Endothelial cell of umbilical vein (primary cell): ENCODE measurements around the gene RNF6. TPM values are rescaled to one million over a fixed set of nuclear protein-coding genes. Genes with fewer than 3 reads are reported as not detected.

Experiments
- BruUV-seq: library from RNA; stranded (reverse); fragments of 400-500 nt; replicated peaks from 2 replicates; lab custom pipeline; 2021; lab: Mats Ljungman, UMichigan
- CTCF ChIA-PET: fragments of 300-600, 350-600 bp; sonication (Branson Sonifier 250); formaldehyde crosslinking; loops from one replicate; lab custom pipeline; 2021; ENCODE audit warnings: antibody characterized with exemption, inconsistent platforms; lab: Charles Lee
- POLR2A ChIA-PET: fragments of 300-600, 350-600 bp; sonication (Branson Sonifier 250); formaldehyde crosslinking; loops from one replicate; lab custom pipeline; 2021; ENCODE audit warnings: antibody characterized with exemption, inconsistent platforms; lab: Charles Lee
- DNase-seq: peaks from one replicate; pipeline ENCODE4 v3.0.0-alpha.2; 2011; ENCODE audit warnings: low read depth, low spot score
- FAIRE-seq: peaks from 2 replicates; lab custom pipeline; 2011; peaks lifted over from hg19 to GRCh38; lab: Jason Lieb, UNC
- H2AFZ ChIP-seq: 2 replicates; pipeline ENCODE4 v1.6.0; 2012; ENCODE audit warnings: low read depth, low read length, control low read depth, inconsistent platforms
- H3K27ac ChIP-seq: 2 replicates; pipeline ENCODE4 v1.5.1; 2011; ENCODE audit warnings: low read depth, mild to moderate bottlenecking, control low read depth, low read length, moderate library complexity; ENCODE audit not compliant: insufficient read depth
- H3K27me3 ChIP-seq, 2 experiments: 2 replicates each; pipeline versions ENCODE4 v1.6.0 to v1.6.1; 2011; ENCODE audit warnings: low read length in 2 of 2, mixed read lengths in 1 of 2; ENCODE audit not compliant: control insufficient read depth in 2 of 2, insufficient read depth in 2 of 2
- H3K36me3 ChIP-seq, 2 experiments: 2 replicates in 1 of 2; 3 replicates in 1 of 2; pipeline ENCODE4 v1.5.1; 2011; ENCODE audit warnings: low read length in 2 of 2, mild to moderate bottlenecking in 1 of 2, moderate library complexity in 1 of 2; ENCODE audit not compliant: control insufficient read depth in 2 of 2, insufficient read depth in 2 of 2; ENCODE audit errors: extremely low read depth in 1 of 2
- H3K4me1 ChIP-seq: 3 replicates; pipeline ENCODE4 v1.5.1; 2011; ENCODE audit warnings: mild to moderate bottlenecking, low read length; ENCODE audit not compliant: control insufficient read depth, insufficient read depth; ENCODE audit errors: extremely low read depth
- H3K4me2 ChIP-seq: 2 replicates; pipeline ENCODE4 v1.6.1; 2011; ENCODE audit warnings: low read length, control low read depth, mixed read lengths; ENCODE audit not compliant: insufficient read depth
- H3K4me3 ChIP-seq, 3 experiments: fragments of 200-600 bp in 1 of 3; sonication (generic), shearing (Covaris generic) in 1 of 3; replicated peaks in 1 of 3; 2 replicates each; pipeline ENCODE4 v1.5.1; 2011 to 2016; ENCODE audit warnings: control low read depth in 3 of 3, low read length in 3 of 3, mild to moderate bottlenecking in 2 of 3, inconsistent platforms in 1 of 3, low read depth in 1 of 3, moderate library complexity in 1 of 3; ENCODE audit not compliant: insufficient read depth in 1 of 3
- H3K79me2 ChIP-seq: 2 replicates; pipeline ENCODE4 v1.6.0; 2012; ENCODE audit warnings: low read length, inconsistent platforms; ENCODE audit not compliant: control insufficient read depth, insufficient read depth
- H3K9ac ChIP-seq: replicated peaks from 2 replicates; pipeline ENCODE3; 2011; ENCODE audit warnings: low read length, control low read depth; ENCODE audit not compliant: insufficient read depth; ENCODE audit errors: extremely low read depth
- H3K9me1 ChIP-seq: replicated peaks from 3 replicates; pipeline ENCODE4 v1.6.0; 2011; ENCODE audit warnings: mild to moderate bottlenecking, low read length; ENCODE audit not compliant: control insufficient read depth, insufficient read depth; ENCODE audit errors: extremely low read depth
- H3K9me3 ChIP-seq: replicated peaks from 2 replicates; pipeline ENCODE4 v1.5.1; 2012; ENCODE audit warnings: low read length, inconsistent platforms; ENCODE audit not compliant: control insufficient read depth, insufficient read depth
- H4K20me1 ChIP-seq: replicated peaks from 2 replicates; pipeline ENCODE3; 2011; ENCODE audit warnings: mild to moderate bottlenecking, low read length; ENCODE audit not compliant: control insufficient read depth, insufficient read depth; ENCODE audit errors: extremely low read depth
- EZH2 ChIP-seq: IDR thresholded peaks from 2 replicates; pipeline ENCODE4 v1.6.1; 2012; ENCODE audit warnings: borderline replicate concordance, low read depth, mild to moderate bottlenecking, moderate library complexity, low read length, inconsistent platforms; ENCODE audit not compliant: severe bottlenecking
- FOS ChIP-seq: IDR thresholded peaks from 2 replicates; pipeline ENCODE4 v1.6.1; 2011; ENCODE audit warnings: mild to moderate bottlenecking, low read length, moderate library complexity, borderline replicate concordance; ENCODE audit not compliant: insufficient read depth
- GATA2 ChIP-seq: IDR thresholded peaks from 2 replicates; pipeline ENCODE4 v1.7.0; 2011; ENCODE audit warnings: low read depth, mild to moderate bottlenecking, moderate library complexity, mixed read lengths, low read length; ENCODE audit not compliant: insufficient read length, insufficient read depth
- JUN ChIP-seq: IDR thresholded peaks from 2 replicates; pipeline ENCODE4 v1.6.1; 2011; ENCODE audit warnings: borderline replicate concordance, low read depth; ENCODE audit not compliant: insufficient read length, insufficient read depth
- MYC ChIP-seq: IDR thresholded peaks from one replicate; pipeline ENCODE4 v1.6.1; 2011; ENCODE audit warnings: mild to moderate bottlenecking, low read depth, low read length
- POLR2A ChIP-seq: IDR thresholded peaks from 2 replicates; pipeline ENCODE4 v1.6.1; 2012; ENCODE audit warnings: low read depth, mild to moderate bottlenecking, control low read depth, low read length
- POLR2AphosphoS5 ChIP-seq: IDR thresholded peaks from 2 replicates; pipeline ENCODE4 v1.6.1; 2012; ENCODE audit warnings: low read depth, mild to moderate bottlenecking, control low read depth, low read length, moderate library complexity; ENCODE audit not compliant: insufficient read depth
- dilution Hi-C: fragments of 300-500 bp; cut with MboI; formaldehyde crosslinking; loops from one replicate; pipeline ENCODE4 v1.15.0; 2019; ENCODE audit warnings: low sequenced_read_pairs; ENCODE audit not compliant: extremely low pct_ligation_motif_present
- intact Hi-C: fragments of 100-400 bp; cut with micrococcal nuclease; formaldehyde crosslinking; loops from one replicate; pipeline ENCODE4 v1.10.0; 2022
- polyA plus RNA-seq, 4 experiments: library from polyadenylated mRNA; depleted of rRNA in 3 of 4; stranded (reverse) in 3 of 4; unstranded in 1 of 4; fragments of >200 nt; gene quantifications; 2 replicates each; pipeline versions ENCODE4 v1.2.1 to v1.2.3, GENCODE V29; 2011 to 2012; ENCODE audit warnings: missing spikeins in 1 of 4
- total RNA-seq: library from RNA; stranded (reverse); gene quantifications from 2 replicates; pipeline ENCODE4 v1.2.3, GENCODE V29; 2021
- TF ChIP-seq, protein P1 (sequence below), 2 donors: IDR thresholded peaks; 1 replicate in 1 of 2; 2 replicates in 1 of 2; pipeline ENCODE4 v1.5.1; 2011; ENCODE audit warnings: low read length in 2 of 2, mild to moderate bottlenecking in 2 of 2, moderate library complexity in 2 of 2, control low read depth in 1 of 2, inconsistent platforms in 1 of 2, low read depth in 1 of 2; ENCODE audit not compliant: insufficient read depth in 1 of 2; ENCODE audit errors: extremely low read depth in 1 of 2
- TF ChIP-seq, protein P2 (sequence below): IDR thresholded peaks from 2 replicates; pipeline ENCODE4 v1.6.1; 2011; ENCODE audit not compliant: insufficient read depth, insufficient read length

RNF6 gene
- total and polyA plus RNA-seq, 2 donors (not counting 3 experiments of a cell fraction or from before 2014, with no cell fraction given): 12.7 to 36.4 TPM

DNA sequence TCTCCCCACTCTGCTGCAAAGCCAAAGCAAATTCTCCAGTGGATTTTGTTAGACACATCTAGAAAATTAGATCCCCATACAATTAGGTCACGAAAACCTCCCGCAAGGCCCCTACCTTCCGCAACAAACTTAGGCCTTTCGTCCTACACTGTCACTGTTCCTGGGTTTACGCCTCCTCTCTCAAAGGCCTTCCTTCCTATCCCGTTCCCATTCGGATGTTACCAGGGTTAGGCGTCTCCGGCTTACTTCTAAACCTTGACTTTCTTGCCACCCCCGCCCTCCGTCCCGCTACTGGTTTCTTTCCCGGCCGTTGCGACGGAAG is 754 bp downstream of the RNF6 start:
- Histone ChIP-seq H3K9me3 (no peaks in the 10 kb centered on the region), H3K27ac (peak overlapping the region; percentile 89), H3K79me2 (peaks cover 20% of the 10 kb centered on the region), H3K4me2 (peak overlapping the region; percentile 90), H3K9ac (peak overlapping the region; percentile 94), H4K20me1 (peaks cover 2% of the 10 kb centered on the region), H3K27me3 (peaks cover 0 to 6% of the 10 kb centered on the region in 2 experiments), H3K4me1 (peaks cover 21% of the 10 kb centered on the region), H3K9me1 (no peaks in the 10 kb centered on the region), H2AFZ (peak overlapping the region; percentile 58), H3K4me3 (peak overlapping the region; percentile 51 to 98 (median 79)), H3K36me3 (peaks cover 6 to 21% of the 10 kb centered on the region in 2 experiments)
- TSS peak; percentile 31 for BruUV-seq
- POLR2A ChIA-PET: interaction anchor here (2.2 kb wide), 1 partner anchor 36 kb away, joined by 7 read pairs; no protein-coding TSS in a partner anchor
- CTCF ChIA-PET: interaction anchor here (1.1 to 3.4 kb wide), 4 partner anchors 11 to 477 kb away, joined by 3 to 11 read pairs (median 5); no protein-coding TSS in a partner anchor
- FAIRE-seq (no peak), DNase-seq (no peak)
- no peak for TF ChIP-seq JUN
- TF ChIP-seq POLR2AphosphoS5: no peak
- TF ChIP-seq, protein P1, sequence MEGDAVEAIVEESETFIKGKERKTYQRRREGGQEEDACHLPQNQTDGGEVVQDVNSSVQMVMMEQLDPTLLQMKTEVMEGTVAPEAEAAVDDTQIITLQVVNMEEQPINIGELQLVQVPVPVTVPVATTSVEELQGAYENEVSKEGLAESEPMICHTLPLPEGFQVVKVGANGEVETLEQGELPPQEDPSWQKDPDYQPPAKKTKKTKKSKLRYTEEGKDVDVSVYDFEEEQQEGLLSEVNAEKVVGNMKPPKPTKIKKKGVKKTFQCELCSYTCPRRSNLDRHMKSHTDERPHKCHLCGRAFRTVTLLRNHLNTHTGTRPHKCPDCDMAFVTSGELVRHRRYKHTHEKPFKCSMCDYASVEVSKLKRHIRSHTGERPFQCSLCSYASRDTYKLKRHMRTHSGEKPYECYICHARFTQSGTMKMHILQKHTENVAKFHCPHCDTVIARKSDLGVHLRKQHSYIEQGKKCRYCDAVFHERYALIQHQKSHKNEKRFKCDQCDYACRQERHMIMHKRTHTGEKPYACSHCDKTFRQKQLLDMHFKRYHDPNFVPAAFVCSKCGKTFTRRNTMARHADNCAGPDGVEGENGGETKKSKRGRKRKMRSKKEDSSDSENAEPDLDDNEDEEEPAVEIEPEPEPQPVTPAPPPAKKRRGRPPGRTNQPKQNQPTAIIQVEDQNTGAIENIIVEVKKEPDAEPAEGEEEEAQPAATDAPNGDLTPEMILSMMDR (IDR thresholded peaks at IDR 0.05; ENCODE audit: extremely low read depth in 1 of 2, insufficient read depth in 1 of 2, low read depth in 1 of 2, low read length in 2 of 2): no peak
- no peak for TF ChIP-seq MYC
- TF ChIP-seq FOS: no peak
- TF ChIP-seq GATA2: no peak
- no peak for TF ChIP-seq POLR2A
- no peak for TF ChIP-seq EZH2
- TF ChIP-seq, protein P2, sequence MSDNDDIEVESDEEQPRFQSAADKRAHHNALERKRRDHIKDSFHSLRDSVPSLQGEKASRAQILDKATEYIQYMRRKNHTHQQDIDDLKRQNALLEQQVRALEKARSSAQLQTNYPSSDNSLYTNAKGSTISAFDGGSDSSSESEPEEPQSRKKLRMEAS: no peak
- dilution Hi-C loops: no loop called here
- intact Hi-C loops: loop anchor here (1.0 to 10.0 kb wide), 5 partner anchors 32 to 477 kb away; no protein-coding TSS in a partner anchor
